C4-2B (cell line): ENCODE results near the gene KRTAP4-1.
"Not testable (repeated sequence)": the region's sequence is repeated elsewhere in the genome, so short reads cannot be mapped to it uniquely, and the experiment has no call there.

ENCODE experiments used
- ZFX ChIP-seq: fragments of 450-650 bp; IDR thresholded peaks from 2 replicates; pipeline ENCODE4 v1.6.1; 2017
- TF ChIP-seq, protein P1 (sequence below): fragments of 450-650 bp; conservative IDR thresholded peaks from 2 replicates; pipeline ENCODE4 v1.5.1; 2017; ENCODE audit warnings: mild to moderate bottlenecking

DNA sequence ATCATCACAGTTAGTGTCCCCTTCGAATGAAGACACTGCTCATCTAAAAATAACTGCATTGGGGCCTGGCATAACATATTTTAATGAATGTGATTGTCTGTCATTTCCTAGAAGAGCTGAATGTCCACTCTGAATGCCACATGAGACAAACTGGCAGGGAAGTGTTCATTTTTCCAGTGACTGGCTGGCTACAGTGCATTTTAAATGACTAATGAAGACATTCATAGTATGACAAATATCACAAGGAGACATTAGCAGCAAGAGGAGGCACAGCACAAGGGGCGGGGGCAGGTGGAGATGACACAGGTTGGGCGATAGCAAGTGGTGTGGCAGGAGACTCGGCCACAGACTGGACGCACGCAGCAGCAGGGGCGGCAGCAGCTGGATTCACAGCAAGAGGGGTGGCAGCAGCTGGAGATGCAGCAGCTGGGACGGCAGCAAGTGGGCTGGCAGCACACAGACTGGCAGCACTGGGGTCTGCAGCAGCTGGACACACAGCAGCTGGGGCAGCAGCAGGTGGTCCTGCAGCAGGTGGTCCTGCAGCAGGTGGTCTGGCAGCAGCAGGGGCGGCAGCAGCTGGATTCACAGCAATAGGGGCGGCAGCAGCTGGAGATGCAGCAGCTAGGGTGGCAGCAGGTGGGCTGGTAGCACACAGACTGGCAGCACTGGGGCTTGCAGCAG is 35.6 kb downstream of the KRTAP4-1 start:
- TF ChIP-seq, protein P1, sequence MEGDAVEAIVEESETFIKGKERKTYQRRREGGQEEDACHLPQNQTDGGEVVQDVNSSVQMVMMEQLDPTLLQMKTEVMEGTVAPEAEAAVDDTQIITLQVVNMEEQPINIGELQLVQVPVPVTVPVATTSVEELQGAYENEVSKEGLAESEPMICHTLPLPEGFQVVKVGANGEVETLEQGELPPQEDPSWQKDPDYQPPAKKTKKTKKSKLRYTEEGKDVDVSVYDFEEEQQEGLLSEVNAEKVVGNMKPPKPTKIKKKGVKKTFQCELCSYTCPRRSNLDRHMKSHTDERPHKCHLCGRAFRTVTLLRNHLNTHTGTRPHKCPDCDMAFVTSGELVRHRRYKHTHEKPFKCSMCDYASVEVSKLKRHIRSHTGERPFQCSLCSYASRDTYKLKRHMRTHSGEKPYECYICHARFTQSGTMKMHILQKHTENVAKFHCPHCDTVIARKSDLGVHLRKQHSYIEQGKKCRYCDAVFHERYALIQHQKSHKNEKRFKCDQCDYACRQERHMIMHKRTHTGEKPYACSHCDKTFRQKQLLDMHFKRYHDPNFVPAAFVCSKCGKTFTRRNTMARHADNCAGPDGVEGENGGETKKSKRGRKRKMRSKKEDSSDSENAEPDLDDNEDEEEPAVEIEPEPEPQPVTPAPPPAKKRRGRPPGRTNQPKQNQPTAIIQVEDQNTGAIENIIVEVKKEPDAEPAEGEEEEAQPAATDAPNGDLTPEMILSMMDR: not testable (repeated sequence)
- TF ChIP-seq ZFX: not testable (repeated sequence)
